Measurements from ENCODE around the gene SLC7A6OS.

The SLC7A6OS gene

DNA sequence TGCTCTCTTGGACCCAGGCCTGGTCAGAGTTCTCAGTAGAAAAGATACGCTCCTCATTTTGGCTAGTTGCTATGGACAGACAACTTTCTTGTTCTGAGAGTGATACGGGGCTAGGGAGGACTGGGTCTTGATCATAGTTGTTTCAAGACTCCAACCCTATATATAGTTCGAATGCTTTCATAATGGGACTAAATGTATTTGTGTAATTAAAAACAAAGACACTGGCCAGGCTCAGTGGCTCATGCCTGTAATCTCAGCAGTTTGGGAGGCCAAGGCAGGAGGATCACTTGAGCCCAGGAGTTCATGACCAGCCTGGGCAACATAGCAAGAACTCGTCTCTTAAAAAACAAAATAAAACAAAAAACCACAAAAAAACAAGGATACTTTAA is 28.7 kb downstream of the SLC7A6OS start:
- DNase-seq (ENCODE audit: low read depth in 2 of 3, low spot score in 1 of 3): no peak

DNA sequence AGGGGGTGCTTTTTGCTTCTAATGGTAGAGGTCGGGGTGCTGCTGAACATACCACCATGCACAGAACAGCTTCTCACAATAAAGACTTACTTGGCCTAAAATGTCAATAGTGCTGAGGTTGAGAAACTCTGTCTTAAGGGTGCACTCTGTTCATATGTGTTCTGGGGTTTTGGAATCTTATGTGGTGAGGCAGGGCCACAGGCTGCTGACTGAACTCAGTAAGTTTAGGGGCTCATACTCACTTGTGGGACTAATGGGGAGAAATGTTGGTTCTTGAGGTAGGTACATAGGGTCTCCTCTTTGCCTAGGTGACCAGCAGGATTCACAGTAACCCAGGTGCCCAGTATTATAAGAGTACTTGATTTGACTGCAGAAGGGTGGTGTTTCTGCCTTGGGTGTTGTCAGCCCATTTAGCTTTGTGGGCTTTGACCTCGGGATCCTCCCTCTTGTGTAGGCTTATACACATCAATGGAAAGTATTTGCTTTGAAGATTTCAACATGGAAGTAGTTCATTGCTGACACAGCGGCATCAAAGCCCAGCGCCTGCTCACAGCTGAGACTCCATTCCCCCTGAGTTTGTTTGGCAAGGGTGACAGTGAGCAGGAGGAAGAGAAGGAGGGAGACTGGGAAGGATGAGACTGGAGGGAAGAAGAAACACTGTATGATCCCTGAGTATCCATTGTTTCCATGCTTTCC is 29.2 kb downstream of the SLC7A6OS start:
- DNase-seq (ENCODE audit: low read depth in 2 of 3, low spot score in 1 of 3): no peak

DNA sequence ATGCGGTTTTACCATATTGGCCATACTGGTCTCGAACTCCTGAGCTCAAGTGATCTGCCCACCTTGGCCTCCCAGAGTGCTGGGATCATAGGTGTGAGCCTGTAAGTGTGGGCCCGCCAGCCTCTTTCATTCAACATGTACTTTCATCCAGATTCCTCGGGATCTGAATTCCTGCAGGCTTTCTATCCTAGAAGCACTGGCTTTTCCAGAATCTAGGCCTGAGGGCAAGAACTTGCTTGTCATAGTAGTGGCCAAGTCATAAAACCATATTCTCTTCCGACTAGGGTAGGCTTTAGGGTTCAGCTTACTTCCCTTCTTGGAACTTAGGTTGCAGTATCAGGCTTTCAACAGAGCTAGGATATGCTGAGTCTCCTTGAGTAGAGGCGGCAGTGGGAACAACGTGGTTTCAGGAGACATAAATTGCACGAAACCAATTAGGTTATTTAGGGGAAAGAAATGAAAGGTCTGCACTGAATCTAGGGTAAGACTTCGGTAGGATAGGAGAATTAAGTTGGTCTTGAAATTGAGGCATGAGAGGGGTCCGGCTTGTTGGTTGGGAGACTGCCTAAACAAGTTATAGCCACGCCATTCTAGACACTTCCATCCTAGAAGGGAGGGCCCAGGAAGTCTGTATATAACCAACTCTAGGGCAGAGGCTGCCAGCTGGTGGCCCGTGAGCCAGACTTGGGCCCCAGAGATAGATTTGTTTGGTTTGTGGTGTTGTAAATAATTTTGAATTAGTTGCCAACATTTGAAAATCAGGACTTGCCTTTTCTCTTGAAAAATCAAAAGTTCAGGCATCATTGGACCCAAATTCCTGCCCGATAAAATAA is 30.8 kb downstream of the SLC7A6OS start:
- no peak for DNase-seq (ENCODE audit: low read depth in 2 of 3, low spot score in 1 of 3)

DNA sequence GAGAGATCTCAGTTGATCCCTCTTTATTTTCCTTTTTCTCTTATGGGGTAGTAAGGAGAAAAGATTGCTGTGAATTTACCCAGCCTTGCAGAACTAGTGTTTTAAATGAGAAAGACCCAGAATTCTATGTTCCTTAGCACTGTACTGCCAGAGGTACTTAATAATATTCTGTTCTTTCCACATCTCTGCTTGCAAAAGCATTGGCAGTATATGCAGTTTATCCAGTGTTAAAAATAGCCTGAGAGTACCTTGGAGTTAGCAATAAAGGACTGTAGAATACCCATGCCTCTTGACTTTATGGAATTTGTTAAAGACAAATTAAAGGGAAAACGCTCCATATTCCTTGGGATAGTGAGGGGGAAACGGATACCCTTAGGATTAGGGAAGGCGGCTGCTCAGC is 34.5 kb downstream of the SLC7A6OS start:
- no peak for DNase-seq (ENCODE audit: low read depth in 2 of 3, low spot score in 1 of 3)

DNA sequence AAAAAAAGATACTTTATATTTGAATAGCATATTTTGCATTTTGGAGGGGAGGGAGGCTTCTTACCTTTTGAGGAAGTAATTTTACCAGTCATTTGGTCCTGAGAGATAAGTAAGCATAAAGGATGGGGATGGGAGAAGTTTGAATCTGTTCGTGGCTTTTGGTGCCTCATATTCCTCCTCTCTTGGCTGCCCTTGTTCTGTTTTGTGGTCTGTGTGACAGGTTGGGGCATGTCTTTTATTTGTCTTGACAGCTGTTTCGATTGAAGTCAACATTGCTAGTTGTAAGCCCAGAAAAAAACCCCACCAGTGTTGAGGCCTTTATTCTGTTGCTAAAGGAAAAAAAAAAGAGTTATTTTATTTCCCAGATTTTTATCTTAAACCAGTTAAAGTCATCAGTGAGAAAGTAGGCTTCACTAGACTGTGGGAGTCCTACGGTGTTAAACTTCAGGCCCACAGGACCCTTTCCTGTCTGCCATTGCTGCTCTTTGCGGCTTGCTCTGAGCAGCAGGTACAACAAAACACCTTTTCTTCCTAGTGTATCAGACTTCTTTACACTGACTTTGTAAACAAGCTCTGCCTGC is 35.0 kb downstream of the SLC7A6OS start:
- no peak for DNase-seq (ENCODE audit: low read depth in 2 of 3, low spot score in 1 of 3)

DNA sequence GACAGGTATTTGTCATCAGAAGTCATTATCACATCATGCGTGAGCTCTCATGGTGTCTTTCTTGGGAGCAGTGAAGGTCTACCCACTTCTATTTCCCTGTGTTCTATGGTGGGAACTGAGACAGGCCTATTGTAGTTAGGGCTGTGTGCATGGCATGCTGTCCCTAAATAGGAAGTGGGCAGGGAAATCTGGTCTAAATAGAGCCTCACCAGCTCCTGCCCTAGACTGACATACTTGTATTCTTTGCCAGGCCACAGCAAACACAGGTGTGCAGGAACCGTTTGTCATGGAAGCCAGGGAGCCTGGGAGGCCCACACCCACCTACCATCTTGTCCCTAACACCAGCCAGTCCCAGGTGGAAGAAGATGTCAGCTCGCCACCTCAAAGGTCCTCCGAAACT is 36.3 kb downstream of the SLC7A6OS start:
- DNase-seq (ENCODE audit: low read depth in 2 of 3, low spot score in 1 of 3): no peak

DNA sequence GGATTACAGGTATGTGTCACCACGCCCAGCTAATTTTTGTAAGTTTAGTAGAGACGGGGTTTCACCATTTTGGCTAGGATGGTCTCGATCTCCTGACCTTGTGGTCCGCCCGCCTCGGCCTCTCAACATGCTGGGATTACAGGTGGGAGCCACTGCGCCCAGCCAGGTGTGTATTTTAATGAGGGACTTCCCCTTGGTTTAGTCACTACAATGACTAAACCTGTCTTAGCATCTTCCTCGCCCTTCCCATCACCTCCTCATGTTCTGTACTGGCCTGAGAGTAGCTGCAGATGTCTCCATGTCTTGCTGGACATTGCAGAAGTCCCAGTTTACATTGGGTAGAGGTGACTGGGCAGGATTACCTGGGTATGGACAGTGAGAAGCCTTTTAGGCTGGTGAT is 36.9 kb downstream of the SLC7A6OS start:
- DNase-seq (ENCODE audit: low read depth in 2 of 3, low spot score in 1 of 3): no peak

DNA sequence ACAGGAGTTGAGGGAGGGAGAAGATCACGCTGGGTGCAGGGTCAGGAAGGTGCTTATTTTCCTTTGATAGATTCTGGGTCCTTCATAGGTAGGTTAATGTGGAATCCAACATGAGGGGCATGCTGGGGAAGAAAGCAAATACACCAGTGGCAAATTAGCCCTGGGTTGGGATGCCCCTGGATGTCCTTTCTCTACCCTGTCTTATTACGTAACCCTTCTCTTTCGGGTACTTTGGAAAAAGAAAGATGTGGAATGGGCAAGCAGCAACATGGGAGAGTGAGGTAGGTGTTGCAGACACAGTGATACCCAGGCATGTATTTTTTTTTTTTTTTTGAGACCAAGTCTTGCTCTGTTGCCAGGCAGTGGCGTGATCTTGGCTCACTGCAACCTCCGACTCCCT is 37.3 kb downstream of the SLC7A6OS start:
- DNase-seq (ENCODE audit: low read depth in 2 of 3, low spot score in 1 of 3): no peak

DNA sequence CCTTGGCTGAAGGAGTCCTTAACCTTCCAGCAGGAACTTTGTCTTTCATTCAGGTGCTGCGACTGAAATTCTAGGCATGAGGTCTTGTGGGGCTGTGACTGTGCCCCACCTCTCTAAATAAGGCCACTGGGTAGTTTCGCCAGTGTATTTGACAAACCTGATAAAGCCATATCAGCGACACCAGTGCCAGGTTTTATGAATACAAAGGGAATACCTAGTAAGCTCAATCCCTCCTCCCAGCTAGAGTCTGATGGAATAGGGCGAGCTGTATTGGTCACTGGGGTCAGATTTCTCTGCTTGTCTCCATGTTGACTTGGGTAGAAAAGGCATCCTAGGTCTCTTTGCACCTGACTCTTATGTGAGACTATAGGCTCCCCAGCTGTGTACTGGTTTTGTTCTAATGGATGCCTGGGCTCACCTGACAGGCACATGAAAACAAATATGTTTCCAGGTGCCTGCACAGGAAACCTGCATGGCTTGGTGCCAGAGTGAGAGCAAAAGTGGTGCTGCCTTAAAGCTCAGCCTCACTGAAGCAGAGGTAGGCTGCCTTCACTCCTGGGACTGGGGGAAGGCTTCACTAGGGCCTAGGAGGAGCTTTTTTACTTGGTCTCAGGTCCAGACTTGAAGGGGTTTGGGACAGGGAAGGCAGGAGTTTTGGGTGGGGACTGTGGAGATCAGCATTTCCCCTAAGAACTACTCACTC is 38.1 kb downstream of the SLC7A6OS start:
- no peak for DNase-seq (ENCODE audit: low read depth in 2 of 3, low spot score in 1 of 3)

DNA sequence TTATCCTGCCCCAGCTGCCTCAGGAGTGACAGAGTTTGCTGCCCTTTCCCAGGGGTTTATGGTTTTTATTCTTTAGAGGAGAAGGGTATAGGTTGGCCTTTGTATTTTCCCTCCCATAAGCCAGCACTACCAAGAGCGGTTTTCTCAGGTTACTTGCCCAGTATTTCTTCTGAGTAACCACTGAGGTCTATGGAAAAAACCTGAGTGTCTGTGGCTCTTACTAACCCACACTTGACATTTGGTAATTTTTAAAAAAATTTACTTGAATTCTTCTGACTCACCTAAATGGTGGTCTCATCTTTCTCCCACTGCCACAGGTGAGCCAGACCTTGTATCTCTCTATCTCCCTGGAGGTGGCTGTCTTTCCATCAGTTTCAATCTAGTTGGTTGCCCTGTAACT is 40.4 kb downstream of the SLC7A6OS start:
- DNase-seq (ENCODE audit: low read depth in 2 of 3, low spot score in 1 of 3): no peak

DNA sequence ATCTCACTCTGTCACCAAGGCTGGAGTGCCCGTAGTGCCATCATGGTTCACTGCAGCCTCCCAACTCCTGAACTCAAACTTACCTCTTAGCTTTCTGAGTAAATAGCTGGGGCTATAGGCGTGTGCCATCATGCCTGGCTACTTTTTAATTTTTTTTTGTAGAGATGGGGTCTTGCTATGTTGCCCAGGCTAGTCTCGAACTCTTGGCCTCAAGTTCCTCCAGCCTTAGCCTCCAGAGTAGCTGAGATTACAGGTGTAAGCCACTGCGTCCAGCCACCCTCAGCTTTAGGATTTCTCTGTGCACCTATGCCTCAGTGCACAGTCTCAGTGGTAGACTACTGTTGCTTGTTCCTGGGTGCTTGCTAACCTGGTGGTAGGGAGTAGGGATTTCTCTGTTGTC is 41.0 kb downstream of the SLC7A6OS start:
- no peak for DNase-seq (ENCODE audit: low read depth in 2 of 3, low spot score in 1 of 3)

DNA sequence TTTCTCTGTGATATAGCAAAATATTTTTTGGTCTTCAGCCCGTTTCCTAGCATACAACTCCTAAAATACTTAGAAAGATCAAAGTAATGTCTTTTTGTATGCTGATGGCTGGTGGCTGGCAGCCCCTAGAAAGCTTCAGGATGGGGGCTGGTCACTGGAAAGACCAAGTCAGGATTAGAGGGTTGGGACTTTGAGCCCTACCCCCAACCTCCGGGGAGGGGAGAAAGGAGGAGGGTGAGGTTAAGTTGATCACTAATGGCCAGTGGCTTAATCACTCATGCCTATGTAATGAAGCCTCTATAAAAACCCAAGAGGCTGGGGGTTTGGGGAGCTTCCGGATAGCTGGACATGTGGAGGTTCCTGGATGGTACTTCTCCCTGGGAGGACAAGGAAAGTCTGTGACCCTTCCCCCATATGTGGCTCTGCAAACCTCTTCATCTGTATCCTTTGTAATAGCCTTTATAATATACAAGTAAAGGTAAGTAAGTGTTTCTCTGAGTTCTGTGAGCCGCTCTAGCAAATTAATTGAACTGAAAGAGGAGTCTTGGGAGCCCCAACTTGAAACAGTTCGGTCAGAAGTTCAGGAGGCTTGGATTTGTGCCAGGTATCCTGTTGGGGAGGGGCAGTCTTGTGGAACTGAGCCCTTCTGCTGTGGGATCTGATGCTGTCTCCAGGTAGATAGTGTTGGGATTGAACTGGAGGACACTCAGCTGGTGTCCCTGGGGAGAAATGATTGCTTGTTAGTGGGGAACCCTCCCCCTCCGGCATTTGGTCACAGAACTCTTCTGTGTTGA is 42.9 kb downstream of the SLC7A6OS start:
- no peak for DNase-seq (ENCODE audit: low read depth in 2 of 3, low spot score in 1 of 3)

DNA sequence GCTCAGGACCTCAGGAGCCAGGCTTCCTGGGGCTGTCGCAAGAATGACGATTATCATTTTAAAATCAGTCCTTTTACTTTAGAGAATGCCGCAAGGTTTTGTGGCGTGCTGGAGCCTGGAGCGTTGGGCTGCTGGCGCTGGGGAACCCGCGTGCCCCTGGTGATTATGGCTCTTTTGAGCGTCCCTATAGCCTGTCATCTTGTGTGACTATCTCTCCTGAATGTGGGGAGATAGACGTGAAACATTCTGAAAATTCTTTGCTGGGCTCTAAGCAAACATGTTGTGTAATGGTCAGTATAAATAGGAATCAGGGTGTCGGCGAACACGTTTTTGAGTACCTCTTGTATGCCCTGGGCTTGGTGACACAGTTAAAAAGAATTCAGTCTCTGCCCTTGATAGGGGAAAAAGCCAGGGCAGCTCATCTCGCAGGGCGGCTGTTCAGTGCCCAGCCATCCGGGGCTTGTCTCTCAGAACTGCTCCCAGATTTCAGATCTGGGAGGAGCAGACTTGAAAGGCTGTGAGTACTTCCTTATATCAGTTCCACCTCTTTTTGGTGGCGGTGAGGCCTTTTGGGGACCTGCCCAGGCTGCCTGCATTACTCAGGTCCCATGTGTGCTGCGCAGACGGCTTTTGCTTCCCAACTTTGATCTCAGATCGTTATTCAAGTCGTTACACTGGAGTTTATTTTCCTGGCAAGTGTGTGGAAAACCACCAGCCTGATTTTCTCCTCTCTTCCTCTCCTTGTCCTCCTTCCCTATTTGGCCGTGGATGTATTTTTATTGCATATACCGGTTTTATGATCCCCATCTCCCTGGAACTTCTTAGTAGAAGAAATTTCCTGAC is 45.4 kb downstream of the SLC7A6OS start:
- DNase-seq (ENCODE audit: low read depth in 2 of 3, low spot score in 1 of 3): peak; percentile 38 to 46 (median 43)

DNA sequence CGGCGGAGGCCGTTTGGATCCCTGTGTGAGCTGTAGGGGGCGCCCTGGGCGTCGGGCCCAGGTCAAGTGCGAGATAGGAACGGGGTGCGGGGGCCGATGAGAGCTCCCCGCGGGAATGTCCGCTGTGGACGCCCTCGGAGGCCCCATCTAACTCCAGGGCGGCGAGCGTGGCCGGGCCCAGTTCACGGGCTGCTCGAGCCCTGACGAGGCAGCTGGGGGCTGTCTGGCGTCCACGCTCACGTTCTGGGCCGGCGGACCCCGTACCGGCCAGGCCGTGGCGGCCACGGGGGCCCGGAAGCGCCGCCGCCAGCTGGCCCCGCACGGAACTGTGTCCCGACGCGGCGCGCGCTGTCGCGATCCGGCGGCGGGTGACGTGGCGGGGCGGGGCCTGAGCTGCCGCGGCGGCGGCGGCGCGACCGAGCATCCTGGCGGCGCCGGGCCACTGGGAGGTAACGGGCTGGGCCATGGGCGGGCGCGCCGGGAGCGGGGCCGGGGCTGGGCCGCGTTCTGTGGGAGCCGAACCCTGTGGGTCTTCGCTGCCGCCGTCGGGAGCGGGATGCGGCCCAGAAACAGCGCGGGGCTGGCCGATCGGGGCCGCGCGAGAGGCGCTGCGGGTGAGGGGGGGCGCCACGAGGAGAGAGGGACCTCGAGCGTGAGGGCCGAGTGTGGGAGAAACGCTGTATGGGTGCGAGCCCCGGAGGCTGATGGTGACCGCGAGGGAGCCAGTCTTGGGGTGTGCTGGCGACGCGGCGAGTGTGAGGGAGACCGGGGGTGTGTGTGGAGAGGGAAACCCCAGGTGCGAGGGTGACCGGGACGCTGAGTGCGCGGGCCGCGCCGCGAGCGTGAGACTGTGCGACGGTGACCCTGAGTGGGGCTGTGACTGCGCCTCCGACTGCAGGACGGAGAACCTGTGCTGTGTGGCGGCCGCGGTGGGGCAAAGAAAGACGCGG is 46.3 kb downstream of the SLC7A6OS start, which contains the start of gene SLC7A6:
TSS of gene SLC7A6 (plus strand) at position 399 of the 950 bp plus-strand sequence. CDS start 10,201 bp downstream, outside the sequence.
- peak; percentile 79 to 84 (median 82) for DNase-seq (ENCODE audit: low read depth in 2 of 3, low spot score in 1 of 3)

DNA sequence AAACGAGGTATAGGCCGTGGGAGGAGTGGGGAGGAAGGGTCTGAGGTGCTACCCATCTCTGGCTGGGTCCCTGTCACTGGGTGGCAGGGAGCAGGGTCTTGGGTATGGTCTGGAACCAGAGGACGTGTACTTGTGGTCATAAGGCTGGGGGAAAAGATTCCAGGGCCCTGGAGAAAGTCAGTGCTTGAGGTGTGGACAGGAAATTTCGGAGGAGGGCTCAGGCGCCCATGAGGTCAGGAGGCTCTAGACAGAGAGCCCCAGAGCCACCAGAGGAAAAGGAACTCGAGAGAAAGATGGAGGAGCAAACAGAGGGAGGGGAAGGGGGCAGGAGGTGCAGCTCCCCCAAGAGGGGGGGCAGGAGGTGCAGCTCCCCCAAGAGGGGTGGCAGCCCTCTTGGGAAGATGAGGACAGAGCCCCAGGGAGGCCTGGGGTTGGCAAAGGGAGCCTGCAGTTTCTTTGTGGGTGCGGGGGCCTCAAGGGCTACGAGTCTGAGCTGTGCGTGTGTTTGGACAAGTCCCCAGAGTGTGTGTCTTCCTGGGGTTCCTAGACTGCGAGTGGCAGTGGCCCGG is 47.1 kb downstream of the SLC7A6OS start:
- no peak for DNase-seq (ENCODE audit: low read depth in 2 of 3, low spot score in 1 of 3)

DNA sequence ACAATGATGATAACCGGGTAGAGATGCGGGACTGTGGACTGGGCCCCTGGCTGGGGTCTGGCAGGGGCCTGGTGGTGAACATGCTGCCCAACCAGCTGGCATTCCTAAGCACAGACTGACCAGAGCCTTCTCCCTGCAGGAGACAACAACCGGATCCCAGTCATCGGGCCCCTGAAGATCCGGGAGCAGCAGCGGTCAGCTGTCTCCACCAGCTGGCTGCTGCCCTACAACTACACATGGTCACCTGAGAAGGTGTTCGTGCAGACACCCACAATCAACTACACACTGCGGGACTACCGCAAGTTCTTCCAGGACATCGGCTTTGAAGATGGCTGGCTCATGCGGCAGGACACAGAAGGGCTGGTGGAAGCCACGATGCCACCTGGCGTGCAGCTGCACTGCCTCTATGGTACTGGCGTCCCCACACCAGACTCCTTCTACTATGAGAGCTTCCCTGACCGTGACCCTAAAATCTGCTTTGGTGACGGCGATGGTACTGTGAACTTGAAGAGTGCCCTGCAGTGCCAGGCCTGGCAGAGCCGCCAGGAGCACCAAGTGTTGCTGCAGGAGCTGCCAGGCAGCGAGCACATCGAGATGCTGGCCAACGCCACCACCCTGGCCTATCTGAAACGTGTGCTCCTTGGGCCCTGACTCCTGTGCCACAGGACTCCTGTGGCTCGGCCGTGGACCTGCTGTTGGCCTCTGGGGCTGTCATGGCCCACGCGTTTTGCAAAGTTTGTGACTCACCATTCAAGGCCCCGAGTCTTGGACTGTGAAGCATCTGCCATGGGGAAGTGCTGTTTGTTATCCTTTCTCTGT is 51.5 kb downstream of the SLC7A6OS start:
- no peak for DNase-seq (ENCODE audit: low read depth in 2 of 3, low spot score in 1 of 3)
